GM12878 (cell line): ENCODE data around the gene PRPS1. TPM values are rescaled to one million over a fixed set of nuclear protein-coding genes. Genes with fewer than 3 reads are reported as not detected.

Source experiments
- CEBPB ChIP-seq, 2 experiments: fragments of 150-350 bp in 1 of 2; IDR thresholded peaks; 2 replicates each; pipeline ENCODE4 v1.6.1; 2012 to 2014; ENCODE audit warnings: low read depth in 2 of 2, low read length in 2 of 2, borderline replicate concordance in 1 of 2, inconsistent platforms in 1 of 2
- FOXM1 ChIP-seq: IDR thresholded peaks from 2 replicates; pipeline ENCODE4 v1.6.1; 2012; ENCODE audit warnings: low read depth, mild to moderate bottlenecking, inconsistent platforms, low read length, moderate library complexity
- GATAD2B ChIP-seq: fragments of 450-650 bp; conservative IDR thresholded peaks from 2 replicates; pipeline ENCODE4 v1.6.1; 2017; ENCODE audit warnings: low read depth, mild to moderate bottlenecking, moderate library complexity
- RBBP5 ChIP-seq: fragments of 200-600 bp; sonication (generic); conservative IDR thresholded peaks from 2 replicates; pipeline ENCODE4 v1.6.1; 2016
- TCF3 ChIP-seq: IDR thresholded peaks from 2 replicates; pipeline ENCODE4 v1.6.1; 2012; ENCODE audit warnings: low read depth, mild to moderate bottlenecking, low read length, borderline replicate concordance; ENCODE audit not compliant: insufficient read depth
- polyA plus RNA-seq, 11 experiments: library from polyadenylated mRNA; depleted of rRNA in 4 of 11; unstranded in 6 of 11; stranded (reverse) in 5 of 11; fragments of >200 nt; fragmentation: Nextera tagmentation in 4 of 11; fragmentation: Illumina TruSeq in 1 of 11; extraction: Ambion mirVana in 4 of 11; extraction: Trizol in 1 of 11; gene quantifications; 1 replicate in 1 of 11; 2 replicates in 10 of 11; pipeline versions ENCODE4 v1.2.1 to v1.2.3, GENCODE V29; 2011 to 2016; ENCODE audit warnings: inconsistent platforms in 2 of 11, missing spikeins in 2 of 11, low read depth in 1 of 11
- total RNA-seq, 4 experiments: library from RNA; depleted of rRNA in 3 of 4; stranded (reverse); fragments of >200 nt in 3 of 4; fragmentation: Illumina TruSeq in 1 of 4; extraction: Trizol in 1 of 4; gene quantifications; 2 replicates each; pipeline versions ENCODE4 v1.2.1 to v1.2.3, GENCODE V29; 2013 to 2021
- TF ChIP-seq, protein P1 (sequence below): IDR thresholded peaks from 2 replicates; pipeline ENCODE4 v1.6.1; 2012; ENCODE audit warnings: low read length, inconsistent platforms
- TF ChIP-seq, protein P2 (sequence below): fragments of 450-650 bp; IDR thresholded peaks from 2 replicates; pipeline ENCODE4 v1.6.1; 2017; ENCODE audit warnings: mild to moderate bottlenecking

PRPS1 gene
- total and polyA plus RNA-seq, 10 of the 15 experiments (the other 5 are each of a cell fraction or from before 2014, with no cell fraction given), result 26.5 to 86.5 (median 61.1) TPM

DNA sequence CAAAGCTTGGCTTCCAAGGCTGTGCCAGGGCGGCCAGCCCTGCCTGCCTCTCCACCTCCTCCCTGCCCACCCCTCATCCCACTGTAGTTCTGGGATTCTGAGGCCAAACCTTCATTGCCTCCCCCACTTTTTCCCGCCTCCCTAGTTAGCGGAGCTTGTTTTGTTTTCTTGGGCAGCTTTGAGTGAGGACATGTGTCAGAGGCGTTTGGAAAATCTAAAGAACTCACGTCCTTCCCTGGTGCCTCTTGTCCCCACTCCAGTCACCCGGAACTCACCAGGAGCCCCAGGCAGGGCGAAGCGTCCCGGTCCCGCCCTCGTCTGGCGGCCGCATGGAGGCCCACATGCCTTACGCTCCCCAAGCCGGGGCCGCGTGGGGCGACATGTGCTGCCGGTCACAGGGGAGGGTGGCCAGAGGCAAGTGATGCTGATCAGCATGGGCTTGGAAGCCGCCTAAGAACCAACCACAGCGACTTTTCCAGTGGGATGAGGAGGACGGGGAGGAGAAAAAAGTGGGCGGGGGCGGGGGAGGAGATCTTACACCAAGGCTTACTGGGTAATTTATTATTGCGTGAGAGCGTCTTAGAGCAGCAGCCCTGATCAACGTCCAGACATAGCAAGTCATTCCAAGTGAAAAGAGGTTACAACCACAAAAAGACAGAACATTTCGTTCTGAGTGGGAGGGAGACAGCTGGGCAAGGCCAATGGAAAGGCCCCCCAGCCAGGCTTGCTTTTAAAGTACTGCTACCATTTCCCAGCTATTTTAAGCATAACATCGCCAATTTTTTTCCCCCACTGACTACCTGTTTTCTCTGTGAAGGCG lies 48.5 kb downstream of the PRPS1 start (continued):
- TF ChIP-seq, protein P1, sequence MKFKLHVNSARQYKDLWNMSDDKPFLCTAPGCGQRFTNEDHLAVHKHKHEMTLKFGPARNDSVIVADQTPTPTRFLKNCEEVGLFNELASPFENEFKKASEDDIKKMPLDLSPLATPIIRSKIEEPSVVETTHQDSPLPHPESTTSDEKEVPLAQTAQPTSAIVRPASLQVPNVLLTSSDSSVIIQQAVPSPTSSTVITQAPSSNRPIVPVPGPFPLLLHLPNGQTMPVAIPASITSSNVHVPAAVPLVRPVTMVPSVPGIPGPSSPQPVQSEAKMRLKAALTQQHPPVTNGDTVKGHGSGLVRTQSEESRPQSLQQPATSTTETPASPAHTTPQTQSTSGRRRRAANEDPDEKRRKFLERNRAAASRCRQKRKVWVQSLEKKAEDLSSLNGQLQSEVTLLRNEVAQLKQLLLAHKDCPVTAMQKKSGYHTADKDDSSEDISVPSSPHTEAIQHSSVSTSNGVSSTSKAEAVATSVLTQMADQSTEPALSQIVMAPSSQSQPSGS, result no peak
- TF ChIP-seq TCF3, result peak; percentile 71; the same call in 1 of the 2 replicates
- TF ChIP-seq CEBPB (IDR thresholded peaks at IDR 0.05; ENCODE audit: borderline replicate concordance in 1 of 2, low read depth in 2 of 2, low read length in 2 of 2), result no peak
- no peak for TF ChIP-seq RBBP5
- peak; percentile 73 for TF ChIP-seq FOXM1
- TF ChIP-seq GATAD2B, result no peak; the same call in 1 of the 2 replicates
- TF ChIP-seq, protein P2, sequence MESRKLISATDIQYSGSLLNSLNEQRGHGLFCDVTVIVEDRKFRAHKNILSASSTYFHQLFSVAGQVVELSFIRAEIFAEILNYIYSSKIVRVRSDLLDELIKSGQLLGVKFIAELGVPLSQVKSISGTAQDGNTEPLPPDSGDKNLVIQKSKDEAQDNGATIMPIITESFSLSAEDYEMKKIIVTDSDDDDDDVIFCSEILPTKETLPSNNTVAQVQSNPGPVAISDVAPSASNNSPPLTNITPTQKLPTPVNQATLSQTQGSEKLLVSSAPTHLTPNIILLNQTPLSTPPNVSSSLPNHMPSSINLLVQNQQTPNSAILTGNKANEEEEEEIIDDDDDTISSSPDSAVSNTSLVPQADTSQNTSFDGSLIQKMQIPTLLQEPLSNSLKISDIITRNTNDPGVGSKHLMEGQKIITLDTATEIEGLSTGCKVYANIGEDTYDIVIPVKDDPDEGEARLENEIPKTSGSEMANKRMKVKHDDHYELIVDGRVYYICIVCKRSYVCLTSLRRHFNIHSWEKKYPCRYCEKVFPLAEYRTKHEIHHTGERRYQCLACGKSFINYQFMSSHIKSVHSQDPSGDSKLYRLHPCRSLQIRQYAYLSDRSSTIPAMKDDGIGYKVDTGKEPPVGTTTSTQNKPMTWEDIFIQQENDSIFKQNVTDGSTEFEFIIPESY, result no peak
- TF ChIP-seq, all 136 proteins: peak for 31
